GM23248 (cell line): ENCODE results near the gene NEIL1. TPM values are rescaled to one million over a fixed set of nuclear protein-coding genes. Genes with fewer than 3 reads are reported as not detected.
"Not testable (repeated sequence)": the region's sequence is repeated elsewhere in the genome, so short reads cannot be mapped to it uniquely, and the experiment has no call there.

Experiments
- DNase-seq: peaks from one replicate; pipeline ENCODE4 v3.0.0-alpha.2; 2015
- H2AFZ ChIP-seq: fragments of 200-600 bp; sonication (generic); 2 replicates; pipeline ENCODE4 v1.6.1; 2016; ENCODE audit warnings: antibody characterized with exemption
- H3F3A ChIP-seq: fragments of 200-600 bp; sonication (generic); 2 replicates; pipeline ENCODE4 v1.6.1; 2016; ENCODE audit warnings: mild to moderate bottlenecking, antibody characterized with exemption, mixed run types; ENCODE audit not compliant: insufficient read depth
- H3K27ac ChIP-seq: fragments of 200-600 bp; sonication (generic); 2 replicates; pipeline ENCODE4 v1.5.1; 2016; ENCODE audit warnings: mild to moderate bottlenecking
- H3K27me3 ChIP-seq: fragments of 200-600 bp; sonication (generic); replicated peaks from 2 replicates; pipeline ENCODE4 v1.6.1; 2016; ENCODE audit warnings: mild to moderate bottlenecking; ENCODE audit not compliant: insufficient read depth
- H3K36me3 ChIP-seq: fragments of 200-600 bp; sonication (generic); 2 replicates; pipeline ENCODE4 v1.6.1; 2016; ENCODE audit warnings: low read depth, mild to moderate bottlenecking
- H3K4me1 ChIP-seq: fragments of 200-600 bp; sonication (generic); 2 replicates; pipeline ENCODE4 v1.6.1; 2016; ENCODE audit warnings: mild to moderate bottlenecking; ENCODE audit not compliant: insufficient read depth
- H3K4me2 ChIP-seq: fragments of 200-600 bp; sonication (generic); one replicate; pipeline ENCODE4 v1.6.1; 2016; ENCODE audit warnings: mild to moderate bottlenecking; ENCODE audit not compliant: unreplicated experiment
- H3K4me3 ChIP-seq: fragments of 200-600 bp; sonication (generic); 2 replicates; pipeline ENCODE4 v1.5.1; 2016; ENCODE audit warnings: mild to moderate bottlenecking
- H3K79me2 ChIP-seq: fragments of 200-600 bp; sonication (generic); 2 replicates; pipeline ENCODE4 v1.6.1; 2016; ENCODE audit warnings: mild to moderate bottlenecking; ENCODE audit not compliant: insufficient read depth
- H3K9ac ChIP-seq: fragments of 200-600 bp; sonication (generic); 2 replicates; pipeline ENCODE4 v1.6.1; 2016; ENCODE audit warnings: mild to moderate bottlenecking
- H3K9me2 ChIP-seq: fragments of 200-600 bp; sonication (generic); 2 replicates; pipeline ENCODE4 v1.6.1; 2016; ENCODE audit warnings: mixed run types, mild to moderate bottlenecking, moderate library complexity; ENCODE audit not compliant: insufficient read depth
- H3K9me3 ChIP-seq: fragments of 200-600 bp; sonication (generic); one replicate; pipeline ENCODE4 v1.6.1; 2017; ENCODE audit warnings: low read depth
- H4K20me1 ChIP-seq: fragments of 200-600 bp; sonication (generic); 2 replicates; pipeline ENCODE4 v1.6.0; 2016; ENCODE audit not compliant: insufficient read depth
- EZH2 ChIP-seq: fragments of 200-600 bp; sonication (generic); IDR thresholded peaks from 2 replicates; pipeline ENCODE4 v1.6.1; 2018; ENCODE audit warnings: antibody characterized with exemption, mild to moderate bottlenecking; ENCODE audit not compliant: insufficient read depth, poor library complexity, severe bottlenecking
- EZH2phosphoT487 ChIP-seq: fragments of 200-600 bp; sonication (generic); IDR thresholded peaks from 2 replicates; pipeline ENCODE4 v1.6.1; 2018; ENCODE audit warnings: antibody characterized with exemption, moderate library complexity, mild to moderate bottlenecking, low read depth; ENCODE audit not compliant: insufficient read depth
- WGBS, 2 experiments: methylation state at CpG; one replicate each; pipeline ENCODE4 v1.1.6; 2015 to 2017; ENCODE audit warnings: low lambda C conversion rate in 2 of 2, low coverage in 1 of 2; ENCODE audit errors: missing lambda C conversion rate in 2 of 2; 5-methylcytosine and 5-hydroxymethylcytosine counted together
- in situ Hi-C: fragments of 300-500 bp; cut with MboI; formaldehyde crosslinking; loops from 2 replicates; pipeline ENCODE4 v1.15.0; 2020
- polyA plus RNA-seq: library from polyadenylated mRNA; unstranded; fragments of >200 nt; fragmentation: Nextera tagmentation; extraction: Ambion mirVana; gene quantifications from 2 replicates; pipeline ENCODE4 v1.2.1, GENCODE V29; 2016
- total RNA-seq: library from RNA; depleted of rRNA; stranded (reverse); fragments of >200 nt; shearing (Covaris generic); gene quantifications from 2 replicates; pipeline ENCODE4 v1.2.3, GENCODE V29; 2014; rRNA removed

Gene NEIL1, protein sequence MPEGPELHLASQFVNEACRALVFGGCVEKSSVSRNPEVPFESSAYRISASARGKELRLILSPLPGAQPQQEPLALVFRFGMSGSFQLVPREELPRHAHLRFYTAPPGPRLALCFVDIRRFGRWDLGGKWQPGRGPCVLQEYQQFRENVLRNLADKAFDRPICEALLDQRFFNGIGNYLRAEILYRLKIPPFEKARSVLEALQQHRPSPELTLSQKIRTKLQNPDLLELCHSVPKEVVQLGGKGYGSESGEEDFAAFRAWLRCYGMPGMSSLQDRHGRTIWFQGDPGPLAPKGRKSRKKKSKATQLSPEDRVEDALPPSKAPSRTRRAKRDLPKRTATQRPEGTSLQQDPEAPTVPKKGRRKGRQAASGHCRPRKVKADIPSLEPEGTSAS
- total RNA-seq (2.9 and 15.9 TPM in 2 replicates), polyA plus RNA-seq (2.6 and 3.9 TPM in 2 replicates)

DNA sequence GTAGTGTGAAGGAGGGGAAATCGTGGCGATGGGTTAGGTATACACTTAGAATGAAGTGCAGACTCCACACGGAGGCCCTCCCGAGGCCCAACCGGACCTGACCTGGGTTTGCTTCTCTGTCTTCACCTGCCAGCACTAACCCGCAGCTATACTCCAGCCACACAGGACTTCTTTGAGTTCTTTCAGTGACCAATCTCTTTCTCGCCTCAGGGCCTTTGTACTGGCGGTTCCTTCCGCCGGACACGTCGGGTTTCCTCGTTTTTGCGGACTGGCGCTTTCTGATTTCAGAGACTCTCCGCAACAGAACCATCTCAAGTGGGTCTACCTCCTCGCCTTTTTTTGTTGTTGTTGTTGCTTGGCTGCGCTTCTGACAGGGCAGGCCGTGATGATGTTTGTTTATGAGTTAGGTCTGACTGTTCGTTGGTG, at the start of gene NEIL1:
NEIL1 (plus strand) TSS at position 244 of the 426 bp plus-strand sequence. CDS start 1,867 bp downstream, outside the sequence.
- no peak for DNase-seq
- in situ Hi-C loops, result no loop called here
- H3F3A ChIP-seq, result peaks cover 11% of the 10 kb centered on the region
- H3K9me3 ChIP-seq, result no peaks in the 10 kb centered on the region
- H3K9ac ChIP-seq, result peak within 1 kb of the TSS; percentile 76
- peak within 1 kb of the TSS; percentile 80 for H3K4me3 ChIP-seq
- H3K9me2 ChIP-seq, result no peaks in the 10 kb centered on the region
- H4K20me1 ChIP-seq, result no peaks in the 10 kb centered on the region
- TF ChIP-seq EZH2phosphoT487, result no peak
- TF ChIP-seq EZH2, result no peak
- peak within 1 kb of the TSS; percentile 92 for H2AFZ ChIP-seq
- H3K36me3 ChIP-seq, result no peaks in the 10 kb centered on the region
- H3K27ac ChIP-seq, result no peak within 1 kb of the TSS
- peak within 1 kb of the TSS; percentile 93 for H3K4me2 ChIP-seq
- WGBS, 2 experiments, result 28 to 34% methylated on average over 20 of the region's 20 CpGs
- H3K4me1 ChIP-seq, result no peaks in the 10 kb centered on the region
- H3K27me3 ChIP-seq, result no peaks in the 10 kb centered on the region
- no peaks in the 10 kb centered on the region for H3K79me2 ChIP-seq

- H3F3A ChIP-seq, in situ Hi-C loops, H3K36me3 ChIP-seq, H4K20me1 ChIP-seq, H3K27ac ChIP-seq, H3K4me1 ChIP-seq, H3K79me2 ChIP-seq, DNase-seq, H3K9me3 ChIP-seq, H3K4me3 ChIP-seq, H2AFZ ChIP-seq, H3K9ac ChIP-seq, H3K4me2 ChIP-seq, H3K9me2 ChIP-seq: not testable (repeated sequence)
- WGBS, 2 experiments, result 65 to 82% methylated on average over 8 to 10 of the region's 13 CpGs
- peaks cover 16% of the 10 kb centered on the region for H3K27me3 ChIP-seq
Measured at GRCh38 chr15:75298541-75299310, 48.1 kb upstream of the NEIL1 start.

GRCh38 chr15:75299311-75299688, 47.5 kb upstream of the NEIL1 start:
- 5 to 17% methylated on average over 5 to 6 of the region's 6 CpGs for WGBS, 2 experiments
- H2AFZ ChIP-seq, in situ Hi-C loops: not testable (repeated sequence)

DNA sequence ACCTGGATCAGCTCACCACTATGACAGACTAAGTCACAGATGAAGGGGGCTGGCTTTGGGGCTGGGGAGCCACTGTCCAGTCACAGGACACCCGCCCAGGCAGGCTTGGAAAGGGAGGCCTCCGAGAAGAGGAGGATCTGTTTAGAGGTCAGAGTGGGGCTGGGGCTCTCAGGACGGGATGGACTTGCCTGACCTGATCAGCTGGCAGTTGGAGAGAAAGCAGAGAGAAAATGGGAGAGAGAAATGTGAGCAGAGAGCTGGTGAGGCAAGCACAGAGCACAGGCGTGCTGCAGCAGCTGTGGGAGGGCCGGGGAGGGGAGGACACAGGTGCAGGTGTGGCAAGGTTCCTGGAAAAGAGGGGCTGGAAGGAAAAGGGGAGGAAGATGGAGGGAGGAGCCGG, 46.8 kb upstream of the NEIL1 start:
- H3K9me3 ChIP-seq, DNase-seq, H3K79me2 ChIP-seq, H3K4me3 ChIP-seq, H3K9ac ChIP-seq, in situ Hi-C loops, H2AFZ ChIP-seq, H3K4me1 ChIP-seq, H3K9me2 ChIP-seq, H3K4me2 ChIP-seq, H4K20me1 ChIP-seq, H3F3A ChIP-seq, H3K27ac ChIP-seq, H3K36me3 ChIP-seq: not testable (repeated sequence)
- WGBS, 2 experiments, result 23 to 33% methylated on average over 4 to 5 of the region's 6 CpGs
- H3K27me3 ChIP-seq, result peaks cover 25% of the 10 kb centered on the region

More at GRCh38 chr15:75299311-75299688, 47.5 kb upstream of the NEIL1 start:
- H3K9ac ChIP-seq, H3F3A ChIP-seq, H4K20me1 ChIP-seq, H3K79me2 ChIP-seq, DNase-seq, H3K4me3 ChIP-seq, H3K9me3 ChIP-seq, H3K27ac ChIP-seq, H3K4me1 ChIP-seq, H3K9me2 ChIP-seq, H3K4me2 ChIP-seq, H3K36me3 ChIP-seq: not testable (repeated sequence)
- peaks cover 20% of the 10 kb centered on the region for H3K27me3 ChIP-seq
